GM13976 (cell line): ENCODE measurements around the gene ZKSCAN3.

ENCODE experiments used
- DNase-seq: peaks from one replicate; pipeline ENCODE4 v3.0.0; 2012; ENCODE audit warnings: low spot score
- CTCF ChIP-seq: IDR thresholded peaks from 2 replicates; pipeline ENCODE4 v1.5.1; 2012; ENCODE audit warnings: borderline replicate concordance, mild to moderate bottlenecking; ENCODE audit not compliant: insufficient read depth; ENCODE audit errors: extremely low read depth, missing control alignments, control extremely low read depth
- in situ Hi-C: fragments of 300-500 bp; cut with MboI; formaldehyde crosslinking; loops from one replicate; pipeline ENCODE4 v1.12.0; 2022; ENCODE audit warnings: low sequenced_read_pairs, mixed read lengths, inconsistent platforms; ENCODE audit not compliant: unreplicated experiment

Gene ZKSCAN3

DNA sequence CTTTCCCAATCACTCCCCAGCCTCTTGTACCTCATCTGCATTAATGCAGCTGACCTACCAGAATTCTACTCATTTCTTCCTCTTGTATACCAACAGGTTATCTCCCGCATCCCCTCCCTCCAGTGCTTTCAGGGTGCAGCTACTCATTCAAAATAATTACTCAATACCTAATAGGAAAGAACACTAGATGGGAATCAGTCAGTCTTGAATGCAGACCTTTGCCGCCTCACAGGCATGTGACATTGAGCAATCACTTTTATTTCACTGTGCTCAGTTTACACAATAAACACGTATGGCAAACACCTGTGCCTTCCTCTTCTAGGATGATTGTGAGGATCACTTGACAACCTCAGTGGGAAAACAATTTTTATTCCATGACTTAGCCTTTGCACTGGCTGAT lies 27.1 kb upstream of the ZKSCAN3 start:
- DNase-seq: no peak
- no peak for TF ChIP-seq CTCF
- in situ Hi-C loops: no loop called here

DNA sequence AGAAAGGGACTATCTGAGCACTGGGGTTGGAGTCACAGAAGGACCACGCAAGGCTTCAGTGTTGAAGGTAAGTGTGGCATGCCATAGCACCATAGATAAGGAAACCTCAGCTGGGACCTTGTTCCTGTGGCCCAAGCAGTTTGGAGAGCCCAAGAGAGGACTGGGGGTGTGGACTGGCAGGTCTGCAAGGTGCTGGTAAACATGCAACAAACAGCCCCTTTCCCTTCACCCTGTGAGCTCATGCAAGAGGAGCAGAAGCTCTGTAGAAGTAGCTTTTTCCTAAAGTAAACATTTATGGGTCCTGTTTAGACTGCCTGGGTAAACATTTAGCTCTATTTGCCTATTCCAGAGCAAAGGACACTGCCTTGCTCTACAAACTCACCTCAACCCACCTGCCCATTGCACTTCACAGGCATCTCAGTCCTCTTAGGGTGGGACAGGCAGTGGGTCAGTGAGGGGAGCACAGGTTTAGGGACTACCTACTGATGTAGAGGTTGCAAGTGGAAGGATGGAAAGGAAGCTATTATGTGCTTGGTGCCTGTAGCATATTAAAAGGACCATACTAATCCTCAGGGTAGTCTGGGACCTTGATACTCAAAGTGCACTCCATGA lies 25.8 kb upstream of the ZKSCAN3 start:
- TF ChIP-seq CTCF: no peak
- no peak for DNase-seq
- in situ Hi-C loops: no loop called here

DNA sequence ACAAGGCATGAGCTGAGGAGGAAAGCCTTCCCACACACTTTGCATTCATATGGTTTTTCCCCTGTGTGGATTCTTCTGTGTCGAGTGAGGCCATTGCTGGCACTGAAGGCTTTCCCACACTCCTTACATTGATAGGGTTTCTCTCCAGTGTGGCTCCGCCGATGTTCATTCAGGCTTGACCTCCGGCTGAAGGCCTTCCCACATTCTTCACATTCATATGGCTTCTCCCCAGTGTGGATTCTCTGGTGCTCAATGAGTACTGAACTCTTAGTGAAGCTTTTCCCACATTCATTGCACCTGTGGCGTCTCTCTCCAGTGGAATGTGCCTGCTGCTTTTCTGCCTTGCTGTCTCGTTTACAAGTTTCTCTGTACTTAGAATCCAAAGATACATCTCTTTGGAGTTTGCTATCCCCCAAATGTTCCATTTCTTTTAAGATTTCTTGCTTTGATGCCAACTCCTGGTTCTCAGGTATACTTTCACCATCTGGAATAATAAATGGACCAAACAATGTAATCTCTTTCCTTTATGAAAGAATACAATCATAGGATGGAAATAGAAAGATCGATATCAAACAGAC lies 23.3 kb upstream of the ZKSCAN3 start:
- DNase-seq: no peak
- TF ChIP-seq CTCF: no peak
- in situ Hi-C loops: no loop called here

DNA sequence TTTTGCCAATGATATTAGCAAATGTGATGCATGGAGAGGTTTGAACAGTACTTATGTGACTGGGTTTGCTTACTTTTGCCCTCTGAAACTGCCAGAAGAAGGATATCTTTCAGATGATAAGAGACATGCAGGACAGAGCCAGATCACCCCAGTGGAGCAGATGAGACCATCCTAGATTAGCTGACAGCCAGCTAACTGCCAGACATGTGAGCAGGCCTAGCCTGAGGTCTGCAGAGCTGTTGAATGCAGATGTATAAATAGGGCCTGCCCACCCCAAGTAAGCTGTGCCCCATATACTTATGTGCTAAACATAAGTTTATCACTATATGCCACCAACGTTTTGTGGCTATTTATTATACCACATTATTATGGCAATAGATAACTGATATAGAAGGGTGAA lies 19.7 kb upstream of the ZKSCAN3 start:
- in situ Hi-C loops: no loop called here
- DNase-seq: no peak
- TF ChIP-seq CTCF: no peak

DNA sequence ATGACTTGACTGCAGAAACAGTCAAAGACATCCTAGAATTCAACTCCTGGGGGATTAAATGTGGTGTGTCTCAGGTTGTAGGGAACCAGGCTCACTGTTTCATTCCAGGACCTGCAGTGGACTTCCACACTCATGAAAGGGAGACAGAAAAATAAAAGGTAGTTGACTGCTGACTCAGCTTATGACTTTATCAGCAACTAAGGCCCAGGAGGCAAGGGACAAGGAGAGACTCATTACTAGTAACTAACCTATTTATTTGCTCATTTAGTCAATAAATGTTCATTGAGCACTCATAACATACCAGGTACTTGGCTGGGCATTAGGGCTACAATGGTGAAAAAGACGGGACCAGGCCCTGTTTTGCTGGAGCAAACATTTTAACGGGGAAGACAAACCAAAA lies 16.7 kb upstream of the ZKSCAN3 start:
- in situ Hi-C loops: no loop called here
- no peak for TF ChIP-seq CTCF
- no peak for DNase-seq

- TF ChIP-seq CTCF: no peak
- in situ Hi-C loops: no loop called here
- no peak for DNase-seq
These were observed 16.1 kb upstream of the ZKSCAN3 start for GRCh38 chr6:28333599-28334018.
